ENCODE results near the gene GADD45G. TPM values are rescaled to one million over a fixed set of nuclear protein-coding genes. Genes with fewer than 3 reads are reported as not detected.

Gene GADD45G
- total RNA-seq, 1 experiment from 2014 or later = not detected

DNA sequence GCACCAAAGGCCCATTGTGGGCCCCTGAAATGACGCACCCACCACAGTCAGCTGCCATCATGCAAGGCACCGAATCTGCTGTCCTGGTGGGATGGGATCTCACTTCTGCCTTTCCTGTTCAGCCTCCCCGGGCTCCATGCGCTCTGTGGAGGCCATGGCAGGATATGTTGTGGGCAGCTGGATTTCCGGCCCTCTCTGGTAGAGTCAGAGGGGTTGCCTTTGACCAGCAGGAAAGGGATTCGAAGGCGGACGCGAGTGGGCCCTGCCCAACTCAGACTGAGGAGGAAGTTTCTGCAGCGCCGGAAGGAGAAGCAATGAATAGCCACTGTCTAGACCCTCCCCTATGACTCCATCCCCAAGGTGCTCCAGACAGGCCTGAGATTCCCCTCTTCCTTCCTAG is 35.5 kb downstream of the GADD45G start:
- peaks cover 12% of the 10 kb centered on the region for H3K4me1 Mint-ChIP-seq (ENCODE audit: insufficient read depth, unreplicated experiment)
- POLR2A ChIA-PET = no interaction called here

GRCh38 chr9:89640801-89641200 is 36.0 kb downstream of the GADD45G start:
- Mint-ChIP-seq H3K4me1 (ENCODE audit: insufficient read depth, unreplicated experiment) (peaks cover 8% of the 10 kb centered on the region), H3K4me3 (ENCODE audit: unreplicated experiment) (no peak overlapping the region), H3K27ac (ENCODE audit: low read depth, unreplicated experiment) (no peak overlapping the region), H3K27me3 (ENCODE audit: insufficient read depth, unreplicated experiment) (peaks cover 5% of the 10 kb centered on the region), H3K36me3 (ENCODE audit: insufficient read depth, unreplicated experiment) (no peaks in the 10 kb centered on the region), H3K9me3 (ENCODE audit: unreplicated experiment) (no peaks in the 10 kb centered on the region)
- no peak for DNase-seq (ENCODE audit: unreplicated experiment)
- BruUV-seq (replicated peaks) = no TSS peak
- CTCF ChIA-PET = no interaction called here
- TF ChIP-seq CTCF (IDR thresholded peaks at IDR 0.05; ENCODE audit: unreplicated experiment) = no peak
- POLR2A ChIA-PET = interaction anchor here (0.6 kb wide), 1 partner anchor 25 kb away, joined by 3 read pairs; no protein-coding TSS in a partner anchor
- intact Hi-C loops (cut with micrococcal nuclease) = no loop called here

More for the DNA sequence above, 35.5 kb downstream of the GADD45G start:
- intact Hi-C loops (cut with micrococcal nuclease) = no loop called here
- H3K36me3 Mint-ChIP-seq (ENCODE audit: insufficient read depth, unreplicated experiment) = no peaks in the 10 kb centered on the region
- no peak overlapping the region for H3K27ac Mint-ChIP-seq (ENCODE audit: low read depth, unreplicated experiment)
- no peaks in the 10 kb centered on the region for H3K9me3 Mint-ChIP-seq (ENCODE audit: unreplicated experiment)
- DNase-seq (ENCODE audit: unreplicated experiment) = no peak
- BruUV-seq (replicated peaks) = no TSS peak
- TF ChIP-seq CTCF (IDR thresholded peaks at IDR 0.05; ENCODE audit: unreplicated experiment) = no peak
- CTCF ChIA-PET = interaction anchor here (0.9 kb wide), 1 partner anchor 43 kb away, joined by 3 read pairs; no protein-coding TSS in a partner anchor
- H3K27me3 Mint-ChIP-seq (ENCODE audit: insufficient read depth, unreplicated experiment) = peaks cover under 1% of the 10 kb centered on the region
- no peak overlapping the region for H3K4me3 Mint-ChIP-seq (ENCODE audit: unreplicated experiment)

GRCh38 chr9:89641980-89642379 is 37.2 kb downstream of the GADD45G start:
- no peak overlapping the region for H3K27ac Mint-ChIP-seq (ENCODE audit: low read depth, unreplicated experiment)
- ChIA-PET POLR2A (no interaction called here), CTCF (interaction anchor here (0.6 kb wide), 1 partner anchor 64 kb away, joined by 3 read pairs; no protein-coding TSS in a partner anchor)
- H3K4me1 Mint-ChIP-seq (ENCODE audit: insufficient read depth, unreplicated experiment) = peaks cover 5% of the 10 kb centered on the region
- no peak for TF ChIP-seq CTCF (IDR thresholded peaks at IDR 0.05; ENCODE audit: unreplicated experiment)
- intact Hi-C loops (cut with micrococcal nuclease) = no loop called here
- no peaks in the 10 kb centered on the region for H3K36me3 Mint-ChIP-seq (ENCODE audit: insufficient read depth, unreplicated experiment)
- no peak overlapping the region for H3K4me3 Mint-ChIP-seq (ENCODE audit: unreplicated experiment)
- H3K27me3 Mint-ChIP-seq (ENCODE audit: insufficient read depth, unreplicated experiment) = peaks cover 16% of the 10 kb centered on the region
- no peak for DNase-seq (ENCODE audit: unreplicated experiment)
- no TSS peak for BruUV-seq (replicated peaks)
- no peaks in the 10 kb centered on the region for H3K9me3 Mint-ChIP-seq (ENCODE audit: unreplicated experiment)

- no peak overlapping the region for H3K27ac Mint-ChIP-seq (ENCODE audit: low read depth, unreplicated experiment)
- no peak for DNase-seq (ENCODE audit: unreplicated experiment)
- intact Hi-C loops (cut with micrococcal nuclease) = no loop called here
- TF ChIP-seq CTCF (IDR thresholded peaks at IDR 0.05; ENCODE audit: unreplicated experiment) = no peak
- ChIA-PET CTCF (interaction anchor here (1.0 kb wide), 1 partner anchor 94 kb away, joined by 4 read pairs; no protein-coding TSS in a partner anchor), POLR2A (interaction anchor here (1.1 kb wide), 1 partner anchor 45 kb away, joined by 3 read pairs; no protein-coding TSS in a partner anchor)
- no peak overlapping the region for H3K4me3 Mint-ChIP-seq (ENCODE audit: unreplicated experiment)
- peaks cover 4% of the 10 kb centered on the region for H3K4me1 Mint-ChIP-seq (ENCODE audit: insufficient read depth, unreplicated experiment)
- no peaks in the 10 kb centered on the region for H3K36me3 Mint-ChIP-seq (ENCODE audit: insufficient read depth, unreplicated experiment)
- no TSS peak for BruUV-seq (replicated peaks)
- H3K27me3 Mint-ChIP-seq (ENCODE audit: insufficient read depth, unreplicated experiment) = peaks cover 18% of the 10 kb centered on the region
- H3K9me3 Mint-ChIP-seq (ENCODE audit: unreplicated experiment) = no peaks in the 10 kb centered on the region
Measured at GRCh38 chr9:89642789-89643188, 38.0 kb downstream of the GADD45G start.
